ENCODE results near the gene GTF2H3.
"Not testable (repeated sequence)": the region's sequence is repeated elsewhere in the genome, so short reads cannot be mapped to it uniquely, and the experiment has no call there.

Gene GTF2H3

GRCh38 chr12:123633379-123634141 lies at the start of gene GTF2H3, which contains the start of gene EIF2B1:
GTF2H3 (plus strand) TSS chr12:123633829; CDS start chr12:123633860, 31 bp downstream.
EIF2B1 (minus strand) TSS chr12:123633686; CDS start chr12:123633557, 129 bp downstream.
- DNase-seq (peak; percentile 98), ATAC-seq (peak; percentile 99)

DNA sequence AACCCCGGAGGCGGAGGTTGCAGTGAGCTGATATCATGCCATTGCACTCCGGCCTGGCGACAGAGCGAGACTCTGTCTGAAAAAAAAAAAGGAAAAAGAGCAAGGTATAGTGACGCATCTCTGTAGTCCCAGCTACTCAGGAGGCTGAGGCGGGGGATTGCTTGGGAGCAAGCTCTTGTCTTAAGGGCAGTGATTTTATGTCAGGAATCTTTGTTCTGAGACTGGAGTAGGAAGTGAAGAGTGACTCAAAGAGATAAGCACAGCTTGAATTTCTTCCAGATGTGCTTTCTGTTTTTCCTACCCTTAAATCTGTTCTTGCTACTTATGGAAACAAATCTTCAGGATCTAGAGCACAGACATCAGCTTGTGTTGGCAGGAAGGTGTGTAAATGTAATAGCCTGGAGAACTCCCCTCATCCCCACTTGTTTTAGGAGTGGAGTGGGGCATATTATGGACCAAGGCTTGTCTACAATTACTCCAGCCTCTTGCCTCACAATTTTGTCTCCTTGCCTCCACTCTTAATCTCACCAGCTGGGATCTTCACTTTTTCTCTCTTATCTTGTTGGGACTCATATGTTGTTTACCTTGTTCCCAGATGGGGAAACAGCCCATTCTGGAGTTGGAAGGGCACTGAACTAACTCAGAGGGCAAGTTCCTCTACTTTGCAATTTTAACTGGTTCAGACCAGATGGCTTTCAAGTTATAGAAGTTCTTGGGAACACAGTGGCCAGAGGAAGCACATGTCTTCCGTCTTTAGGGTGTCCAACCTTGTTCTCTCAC lies 41.7 kb upstream of the GTF2H3 start:
- ATAC-seq (no peak), DNase-seq (no peak)

DNA sequence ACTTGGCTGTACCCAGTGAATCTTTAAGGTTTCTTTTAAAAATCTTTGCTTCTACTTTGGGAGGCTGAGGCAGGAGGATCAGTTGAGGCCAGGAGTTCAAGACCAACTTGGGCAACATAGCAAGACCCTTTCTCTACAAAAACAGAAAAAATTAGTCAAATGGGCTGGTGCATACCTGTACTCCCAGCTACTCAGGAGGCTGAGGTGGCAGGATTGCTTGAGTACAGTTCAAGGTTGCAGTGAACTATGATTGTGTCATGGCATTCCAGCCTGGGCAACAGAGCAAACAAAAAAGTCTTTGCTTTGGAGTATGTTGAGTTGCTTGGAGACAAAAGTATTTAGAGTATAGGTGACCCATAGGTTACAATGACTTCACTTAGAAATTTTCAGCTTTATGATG lies 37.9 kb upstream of the GTF2H3 start:
- ATAC-seq = no peak
- no peak for DNase-seq

GRCh38 chr12:123597100-123597499 lies 36.5 kb upstream of the GTF2H3 start:
- DNase-seq (no peak), ATAC-seq (no peak)

DNA sequence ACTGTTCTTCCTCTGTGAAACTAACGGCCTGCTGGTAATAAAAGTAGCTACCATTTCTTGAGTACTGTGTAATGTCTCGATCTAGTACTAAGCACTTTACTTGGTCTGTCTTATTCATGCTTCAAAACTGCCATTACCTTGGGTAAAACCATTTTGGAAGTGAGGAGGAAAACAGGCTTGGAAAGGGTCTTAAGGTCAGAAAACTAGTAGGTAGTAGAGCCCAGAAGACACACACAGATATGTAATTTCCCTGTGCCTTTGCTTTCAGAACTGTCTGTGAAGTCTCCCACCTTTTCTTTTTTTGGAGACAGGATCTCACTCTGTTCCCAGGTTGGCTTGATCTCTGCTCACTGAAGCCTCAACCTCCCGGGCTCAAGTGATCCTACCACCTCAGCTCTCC lies 35.1 kb upstream of the GTF2H3 start:
- DNase-seq = no peak
- ATAC-seq = no peak

GRCh38 chr12:123599310-123599709 lies 34.3 kb upstream of the GTF2H3 start:
- DNase-seq (no peak), ATAC-seq (no peak)

DNA sequence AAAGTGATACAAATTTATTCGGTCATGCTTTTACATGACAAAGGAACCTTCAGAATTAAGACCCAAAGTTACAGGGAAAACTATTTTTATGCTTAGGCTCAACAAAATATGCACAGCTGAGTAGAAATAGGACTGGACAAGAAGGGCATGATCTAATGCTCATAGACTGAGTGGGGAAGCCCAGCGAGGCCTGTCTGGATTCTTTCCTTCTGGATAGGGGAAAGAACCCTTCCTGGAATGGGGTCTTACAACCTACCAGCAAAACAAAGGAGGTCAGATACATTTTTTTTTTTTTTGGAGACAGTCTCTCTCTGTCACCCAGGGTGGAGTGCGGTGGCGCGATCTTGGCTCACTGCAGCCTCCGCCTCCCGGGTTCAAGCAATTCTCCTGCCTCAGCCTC lies 33.9 kb upstream of the GTF2H3 start:
- ATAC-seq = no peak
- DNase-seq = no peak

DNA sequence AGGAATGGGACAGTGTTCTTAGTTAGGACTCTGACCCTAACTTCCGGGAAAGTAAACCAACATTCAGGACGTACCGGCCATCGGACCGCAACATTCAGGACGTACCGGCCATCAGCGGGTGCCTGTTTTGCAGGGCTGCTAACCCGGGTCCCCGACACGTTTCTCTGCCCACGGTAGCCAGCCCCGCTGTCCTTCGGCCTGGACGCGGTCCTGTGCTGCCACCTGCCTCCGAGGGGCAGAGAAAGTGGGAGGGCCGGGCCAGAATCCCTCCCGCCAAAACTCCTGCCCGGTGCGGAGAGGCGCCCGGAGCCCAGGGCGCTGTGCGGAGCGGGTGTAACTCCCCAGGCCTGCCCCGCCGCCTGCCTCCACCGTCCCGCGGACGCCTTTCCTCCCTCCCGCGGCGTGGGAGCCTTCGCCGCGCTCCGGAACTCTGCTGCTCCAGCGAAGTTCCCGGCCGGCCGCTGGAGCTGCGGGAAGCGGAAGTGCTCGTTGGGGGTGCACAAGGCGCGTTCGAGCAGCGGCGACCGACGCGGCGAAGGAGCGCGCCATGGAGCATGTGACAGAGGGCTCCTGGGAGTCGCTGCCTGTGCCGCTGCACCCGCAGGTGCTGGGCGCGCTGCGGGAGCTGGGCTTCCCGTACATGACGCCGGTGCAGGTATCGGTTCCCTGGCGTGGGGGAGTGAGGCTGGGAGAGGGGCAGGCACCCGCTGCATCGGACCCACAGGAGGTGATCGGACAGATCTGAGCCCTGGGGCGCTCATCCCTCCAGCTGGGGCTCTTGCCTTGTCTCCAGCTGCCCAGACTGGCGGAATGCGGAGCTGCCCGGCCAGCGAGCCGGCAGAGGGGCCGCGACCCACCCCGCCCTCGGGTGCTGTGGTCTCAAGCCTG lies 31.8 kb upstream of the GTF2H3 start, which contains the start of gene DDX55:
Gene DDX55, plus strand, starts transcription at position 498 of the 888 bp plus-strand sequence. Its CDS starts 50 bp downstream, at position 548.
- peak; percentile 96 for ATAC-seq

GRCh38 chr12:123602651-123603195 lies 30.9 kb upstream of the GTF2H3 start:
- DNase-seq (no peak), ATAC-seq (no peak)

More for the DNA sequence above, 31.8 kb upstream of the GTF2H3 start, which contains the start of gene DDX55:
- DNase-seq = peak; percentile 88

- not testable (repeated sequence) for DNase-seq, ATAC-seq
These were observed 30.1 kb upstream of the GTF2H3 start for GRCh38 chr12:123603495-123603894.

- ATAC-seq = no peak
- no peak for DNase-seq
These were observed 25.9 kb upstream of the GTF2H3 start for GRCh38 chr12:123607756-123608155.

- ATAC-seq = no peak
- DNase-seq = no peak
These were observed 25.4 kb upstream of the GTF2H3 start for GRCh38 chr12:123608182-123608581.

GRCh38 chr12:123614110-123614509 lies 19.5 kb upstream of the GTF2H3 start:
- ATAC-seq = peak; percentile 83
- DNase-seq = no peak

DNA sequence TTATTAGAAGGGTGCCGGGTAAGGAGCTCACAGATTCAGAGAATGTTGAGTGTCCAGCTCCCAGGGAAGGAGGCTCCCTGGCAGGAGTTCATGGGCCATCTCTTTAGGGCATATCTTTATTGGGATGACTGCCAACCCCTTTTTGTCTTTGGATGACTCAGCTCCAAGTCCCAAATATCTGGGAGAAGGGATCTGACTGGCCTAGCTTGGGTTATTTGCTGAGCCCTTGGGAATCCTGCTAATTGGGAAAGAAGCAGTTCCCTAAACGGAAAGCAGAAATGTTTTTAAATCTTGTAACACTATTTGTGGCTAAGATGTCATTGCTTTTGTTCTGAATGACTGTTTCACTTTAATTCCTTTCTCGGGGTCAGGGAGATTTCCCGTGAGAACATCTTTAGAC lies 19.1 kb upstream of the GTF2H3 start:
- no peak for DNase-seq
- ATAC-seq = no peak

- no peak for DNase-seq
These were observed 16.5 kb upstream of the GTF2H3 start for GRCh38 chr12:123617144-123617543.

DNA sequence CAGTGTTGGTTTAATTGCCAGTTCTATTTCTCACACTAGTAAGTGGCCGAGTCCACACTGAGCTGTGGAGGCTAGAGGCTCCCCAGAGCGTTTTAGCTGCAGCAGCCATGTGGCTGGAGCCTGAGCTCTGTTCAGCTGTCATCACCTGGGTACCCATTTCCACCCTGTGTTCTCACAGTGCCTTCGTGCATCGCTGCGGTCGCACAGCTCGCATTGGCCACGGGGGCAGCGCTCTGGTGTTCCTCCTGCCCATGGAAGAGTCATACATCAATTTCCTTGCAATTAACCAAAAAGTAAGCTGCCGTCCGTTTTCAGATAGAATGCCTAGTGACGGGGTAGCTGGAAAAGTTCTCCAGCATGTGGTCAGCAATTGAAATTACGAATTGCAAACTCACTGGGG lies 16.0 kb upstream of the GTF2H3 start:
- DNase-seq (no peak), ATAC-seq (no peak)

More at GRCh38 chr12:123617144-123617543, 16.5 kb upstream of the GTF2H3 start:
- no peak for ATAC-seq

DNA sequence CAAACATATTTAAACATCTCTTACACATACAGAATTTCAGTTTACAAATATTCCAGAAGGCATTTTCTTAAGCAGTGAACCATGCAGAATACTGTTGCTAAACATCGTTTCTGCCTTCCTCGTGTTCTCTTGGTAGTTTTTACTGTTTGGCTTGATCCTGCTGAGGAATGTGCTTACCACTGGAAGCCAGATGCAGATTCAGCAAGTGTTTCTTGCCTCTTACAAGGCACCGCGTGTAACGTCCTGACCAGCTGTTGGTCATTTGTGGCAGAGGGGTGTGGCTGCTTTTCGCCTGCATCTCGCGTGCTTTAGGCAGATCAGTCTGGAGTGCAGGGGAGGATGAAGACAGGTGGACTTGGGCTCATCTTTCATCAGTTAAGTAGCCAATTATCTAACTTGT lies 12.5 kb upstream of the GTF2H3 start:
- ATAC-seq (no peak), DNase-seq (no peak)

GRCh38 chr12:123621619-123622530 lies 11.8 kb upstream of the GTF2H3 start:
- ATAC-seq (no peak), DNase-seq (no peak)

- DNase-seq (peak; percentile 14), ATAC-seq (no peak)
These were observed 523 bp downstream of the GTF2H3 start for GRCh38 chr12:123634142-123634561.

- no peak for ATAC-seq
These were observed 10.3 kb downstream of the GTF2H3 start for GRCh38 chr12:123643911-123644310.

GRCh38 chr12:123645380-123645779 lies 11.8 kb downstream of the GTF2H3 start:
- ATAC-seq (no peak), DNase-seq (no peak)

More at GRCh38 chr12:123643911-123644310, 10.3 kb downstream of the GTF2H3 start:
- no peak for DNase-seq

All from stimulated activated naive CD8-positive, alpha-beta T cell treated with anti-CD3 and anti-CD28 coated beads, Interleukin-15, Interleukin-2, amounts not matched to agents 100 U/mL and 50 U/mL, for 24 hours (primary cell).